Naive B cell (primary cell): ENCODE measurements around the gene RTL3. TPM values are rescaled to one million over a fixed set of nuclear protein-coding genes. Genes with fewer than 3 reads are reported as not detected.

ENCODE experiments used
- ATAC-seq, 2 donors: fragments of 150-1000 bp; cut with Tn5 transposase; 2 replicates each; pipeline ENCODE4 v1.10.0; 2021; ENCODE audit warnings: low read depth in 2 of 2, mild to moderate bottlenecking in 2 of 2, moderate library complexity in 2 of 2
- DNase-seq: peaks from one replicate; pipeline ENCODE4 v3.0.0; 2022
- H3K27ac Mint-ChIP-seq, 6 donors: one replicate each; pipeline ENCODE4 v1.8.0; 2020 to 2022; ENCODE audit warnings: mild to moderate bottlenecking in 6 of 6, mixed read lengths in 6 of 6, moderate library complexity in 5 of 6, inconsistent platforms in 2 of 6
- H3K27me3 Mint-ChIP-seq, 3 donors: one replicate each; pipeline ENCODE4 v1.8.0; 2021 to 2022; ENCODE audit warnings: mixed read lengths in 3 of 3, mild to moderate bottlenecking in 1 of 3
- H3K36me3 Mint-ChIP-seq, 2 donors: one replicate each; pipeline ENCODE4 v1.8.0; 2020 to 2022; ENCODE audit warnings: mixed read lengths in 2 of 2, inconsistent platforms in 1 of 2, mild to moderate bottlenecking in 1 of 2
- H3K4me1 Mint-ChIP-seq, 3 donors: one replicate each; pipeline ENCODE4 v1.8.0; 2020 to 2022; ENCODE audit warnings: mixed read lengths in 3 of 3, inconsistent platforms in 1 of 3, mild to moderate bottlenecking in 1 of 3, moderate library complexity in 1 of 3
- H3K4me3 Mint-ChIP-seq, 8 donors: one replicate each; pipeline ENCODE4 v1.8.0; 2020 to 2022; ENCODE audit warnings: mild to moderate bottlenecking in 8 of 8, mixed read lengths in 8 of 8, moderate library complexity in 8 of 8, inconsistent platforms in 2 of 8
- H3K9me3 Mint-ChIP-seq, 7 donors: one replicate each; pipeline ENCODE4 v1.8.0; 2020 to 2022; ENCODE audit warnings: mixed read lengths in 7 of 7, mild to moderate bottlenecking in 5 of 7, inconsistent platforms in 2 of 7, moderate library complexity in 1 of 7
- polyA plus RNA-seq, 6 donors: library from polyadenylated mRNA; unstranded; fragments of 300-500 nt; fragmentation: Illumina TruSeq; gene quantifications; one replicate each; pipeline ENCODE4 v1.2.3, GENCODE V29; 2021; ENCODE audit warnings: low read depth in 6 of 6

The RTL3 gene
- polyA plus RNA-seq, result not detected

GRCh38 chrX:78658845-78659744 is at the start of gene RTL3:
RTL3 (minus strand) TSS chrX:78659328; CDS start chrX:78658420, 908 bp downstream.
- Mint-ChIP-seq H3K4me3 (peak within 1 kb of the TSS in 3 of 8 donors; percentile 40 to 66 (median 47)), H3K9me3 (no peaks in the 10 kb centered on the region), H3K27me3 (no peaks in the 10 kb centered on the region), H3K4me1 (peaks cover 0 to 5% (median 2%) of the 10 kb centered on the region in 3 donors), H3K36me3 (no peaks in the 10 kb centered on the region), H3K27ac (peak within 1 kb of the TSS in 1 of 6 donors; percentile 63)
- no peak for ATAC-seq
- DNase-seq, result no peak

GRCh38 chrX:78708816-78709215 is 49.7 kb upstream of the RTL3 start:
- Mint-ChIP-seq H3K9me3 (peaks cover 0 to 8% (median 1%) of the 10 kb centered on the region in 7 donors), H3K4me3 (no peak overlapping the region), H3K36me3 (no peaks in the 10 kb centered on the region), H3K27me3 (peaks cover 0 to 6% (median 0%) of the 10 kb centered on the region in 3 donors), H3K4me1 (peaks cover 0 to 5% (median 0%) of the 10 kb centered on the region in 3 donors), H3K27ac (peak overlapping the region in 1 of 6 donors; percentile 65)
- no peak for DNase-seq
- ATAC-seq, result no peak

GRCh38 chrX:78708262-78708661 is 49.1 kb upstream of the RTL3 start:
- no peak for ATAC-seq
- no peak overlapping the region for H3K27ac Mint-ChIP-seq
- no peaks in the 10 kb centered on the region for H3K36me3 Mint-ChIP-seq
- peaks cover 0 to under 1% (median 0%) of the 10 kb centered on the region in 3 donors for H3K27me3 Mint-ChIP-seq
- peaks cover 0 to 5% (median 0%) of the 10 kb centered on the region in 3 donors for H3K4me1 Mint-ChIP-seq
- H3K4me3 Mint-ChIP-seq, result no peak overlapping the region
- peaks cover 0 to 8% (median 1%) of the 10 kb centered on the region in 7 donors for H3K9me3 Mint-ChIP-seq
- DNase-seq, result no peak

- Mint-ChIP-seq H3K27me3 (no peaks in the 10 kb centered on the region), H3K4me3 (no peak overlapping the region), H3K27ac (peak overlapping the region in 1 of 6 donors; percentile 27), H3K9me3 (peaks cover 0 to 8% (median 4%) of the 10 kb centered on the region in 7 donors), H3K36me3 (no peaks in the 10 kb centered on the region), H3K4me1 (peaks cover 0 to 5% (median 0%) of the 10 kb centered on the region in 3 donors)
- ATAC-seq (no peak), DNase-seq (no peak)
Observed at GRCh38 chrX:78706071-78706470, 46.9 kb upstream of the RTL3 start.

- Mint-ChIP-seq H3K27ac (no peak overlapping the region), H3K9me3 (peaks cover 0 to 27% (median 5%) of the 10 kb centered on the region in 7 donors), H3K4me3 (no peak overlapping the region), H3K36me3 (no peaks in the 10 kb centered on the region), H3K4me1 (no peaks in the 10 kb centered on the region), H3K27me3 (no peaks in the 10 kb centered on the region)
- ATAC-seq (no peak), DNase-seq (no peak)
Observed at GRCh38 chrX:78693536-78693935, 34.4 kb upstream of the RTL3 start.

- Mint-ChIP-seq H3K4me3 (no peak overlapping the region), H3K27me3 (no peaks in the 10 kb centered on the region), H3K36me3 (no peaks in the 10 kb centered on the region), H3K4me1 (no peaks in the 10 kb centered on the region), H3K9me3 (peaks cover 0 to 25% (median 5%) of the 10 kb centered on the region in 7 donors), H3K27ac (no peak overlapping the region)
- ATAC-seq (no peak), DNase-seq (no peak)
Observed at GRCh38 chrX:78693012-78693411, 33.9 kb upstream of the RTL3 start.

- H3K4me1 Mint-ChIP-seq, result peaks cover 0 to 8% (median 6%) of the 10 kb centered on the region in 3 donors
- H3K27me3 Mint-ChIP-seq, result no peaks in the 10 kb centered on the region
- DNase-seq (no peak), ATAC-seq (peak in 1 of 2 donors; percentile 50)
- H3K4me3 Mint-ChIP-seq, result no peak overlapping the region
- H3K9me3 Mint-ChIP-seq, result peaks cover 0 to 11% (median 2%) of the 10 kb centered on the region in 7 donors
- no peaks in the 10 kb centered on the region for H3K36me3 Mint-ChIP-seq
- H3K27ac Mint-ChIP-seq, result peak overlapping the region in 3 of 6 donors; percentile 27 to 66 (median 57)
Observed at GRCh38 chrX:78687586-78687985, 28.5 kb upstream of the RTL3 start.

GRCh38 chrX:78673246-78673645 is 14.1 kb upstream of the RTL3 start:
- Mint-ChIP-seq H3K27ac (no peak overlapping the region), H3K27me3 (no peaks in the 10 kb centered on the region), H3K9me3 (peaks cover 0 to 12% (median 2%) of the 10 kb centered on the region in 7 donors), H3K36me3 (no peaks in the 10 kb centered on the region), H3K4me1 (no peaks in the 10 kb centered on the region), H3K4me3 (no peak overlapping the region)
- DNase-seq (no peak), ATAC-seq (no peak)

- ATAC-seq (no peak), DNase-seq (no peak)
- Mint-ChIP-seq H3K4me3 (no peak overlapping the region), H3K36me3 (no peaks in the 10 kb centered on the region), H3K4me1 (no peaks in the 10 kb centered on the region), H3K9me3 (peaks cover 0 to 9% (median 7%) of the 10 kb centered on the region in 7 donors), H3K27ac (no peak overlapping the region), H3K27me3 (no peaks in the 10 kb centered on the region)
Observed at GRCh38 chrX:78665342-78665741, 6.2 kb upstream of the RTL3 start.

GRCh38 chrX:78661836-78662235 is 2.7 kb upstream of the RTL3 start:
- H3K27ac Mint-ChIP-seq, result peak overlapping the region in 1 of 6 donors; percentile 5
- no peaks in the 10 kb centered on the region for H3K36me3 Mint-ChIP-seq
- H3K4me1 Mint-ChIP-seq, result peaks cover 0 to 5% (median 2%) of the 10 kb centered on the region in 3 donors
- peaks cover 0 to 7% (median 5%) of the 10 kb centered on the region in 7 donors for H3K9me3 Mint-ChIP-seq
- H3K4me3 Mint-ChIP-seq, result no peak overlapping the region
- H3K27me3 Mint-ChIP-seq, result no peaks in the 10 kb centered on the region
- ATAC-seq, result no peak
- no peak for DNase-seq

- peaks cover 0 to under 1% (median 0%) of the 10 kb centered on the region in 7 donors for H3K9me3 Mint-ChIP-seq
- DNase-seq (no peak), ATAC-seq (no peak)
- H3K27me3 Mint-ChIP-seq, result no peaks in the 10 kb centered on the region
- H3K4me3 Mint-ChIP-seq, result no peak overlapping the region
- peaks cover 0 to 5% (median 2%) of the 10 kb centered on the region in 3 donors for H3K4me1 Mint-ChIP-seq
- no peak overlapping the region for H3K27ac Mint-ChIP-seq
- H3K36me3 Mint-ChIP-seq, result no peaks in the 10 kb centered on the region
Observed at GRCh38 chrX:78659955-78660354, 827 bp upstream of the RTL3 start.

GRCh38 chrX:78658414-78658813 is 714 bp downstream of the RTL3 start:
- ATAC-seq, result no peak
- H3K27me3 Mint-ChIP-seq, result no peaks in the 10 kb centered on the region
- peaks cover 0 to 5% (median 2%) of the 10 kb centered on the region in 3 donors for H3K4me1 Mint-ChIP-seq
- DNase-seq, result no peak
- no peaks in the 10 kb centered on the region for H3K36me3 Mint-ChIP-seq
- H3K27ac Mint-ChIP-seq, result peak overlapping the region in 1 of 6 donors; percentile 63
- H3K4me3 Mint-ChIP-seq, result peak overlapping the region in 2 of 8 donors; percentile 40 to 66
- no peaks in the 10 kb centered on the region for H3K9me3 Mint-ChIP-seq

GRCh38 chrX:78655642-78656041 is 3.5 kb downstream of the RTL3 start:
- DNase-seq (no peak), ATAC-seq (no peak)
- Mint-ChIP-seq H3K27ac (peak overlapping the region in 1 of 6 donors; percentile 49), H3K9me3 (no peaks in the 10 kb centered on the region), H3K27me3 (no peaks in the 10 kb centered on the region), H3K4me3 (no peak overlapping the region), H3K4me1 (peaks cover 5 to 19% (median 8%) of the 10 kb centered on the region in 3 donors), H3K36me3 (no peaks in the 10 kb centered on the region)
